HG03066 (cell line): Measurements from ENCODE around the gene HSPA2.
"Not testable (repeated sequence)": the region's sequence is repeated elsewhere in the genome, so short reads cannot be mapped to it uniquely, and the experiment has no call there.

Experiments
- ATAC-seq: cut with Tn5 transposase; IDR thresholded peaks from one replicate; pipeline ENCODE4 v1.9.1; 2021; ENCODE audit warnings: low read depth; ENCODE audit not compliant: unreplicated experiment

Gene HSPA2

DNA sequence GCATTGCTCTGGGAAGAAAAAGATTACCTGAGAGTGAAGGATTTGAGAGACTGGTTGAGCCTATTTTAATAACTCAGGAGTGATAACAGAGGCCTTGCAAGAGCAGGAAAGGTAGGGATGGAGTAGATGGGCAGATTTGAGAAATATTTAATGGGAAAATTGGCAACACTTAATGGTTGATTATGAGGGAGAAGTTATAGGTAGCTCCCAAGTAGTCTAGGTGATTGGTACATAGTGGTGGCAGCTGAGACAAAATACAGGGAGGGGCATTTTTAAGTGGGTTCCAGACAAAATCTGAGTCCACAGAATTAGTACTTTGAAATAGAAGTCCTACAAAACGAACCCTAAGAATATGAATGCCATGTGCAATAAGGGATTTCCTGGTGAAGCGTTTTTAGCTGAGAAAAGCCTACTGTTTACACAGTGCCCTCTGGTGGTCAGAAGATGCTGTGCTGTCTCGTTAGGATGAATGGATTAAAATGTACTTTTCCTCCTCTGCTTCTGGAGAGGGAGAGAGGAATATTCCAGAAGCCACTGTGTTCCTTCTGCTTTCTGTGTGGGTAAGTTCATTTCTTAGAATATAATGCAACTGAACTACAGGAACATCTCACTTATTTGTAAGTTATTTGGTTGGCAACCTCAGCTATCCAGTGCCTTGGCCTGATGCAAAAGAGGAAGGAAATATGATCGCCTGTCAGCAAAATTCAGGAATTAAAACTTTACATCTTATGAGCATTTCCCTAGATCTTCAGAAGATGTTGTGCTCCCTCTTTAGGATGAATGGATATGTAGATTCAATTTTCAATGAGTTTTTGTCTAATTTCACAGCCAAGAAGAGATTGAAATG, 29.5 kb upstream of the HSPA2 start:
- ATAC-seq = no peak

DNA sequence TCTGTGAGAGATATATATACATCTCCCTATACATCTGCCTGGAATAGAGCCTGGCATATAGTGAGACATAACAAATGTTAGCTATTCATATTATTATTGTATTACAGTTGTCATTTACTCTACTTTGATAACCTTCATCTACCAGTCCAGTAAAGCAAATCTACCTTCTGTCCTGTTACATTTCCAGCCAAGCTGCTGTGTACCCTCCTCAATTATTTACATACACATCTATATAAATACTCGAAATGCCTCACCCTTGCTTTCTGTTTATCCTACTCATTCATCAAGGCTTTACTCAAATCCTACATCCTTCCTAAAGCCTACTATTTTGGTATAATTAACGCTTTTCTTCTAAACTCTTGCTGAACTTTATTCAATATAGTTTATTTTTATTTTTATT, 27.3 kb upstream of the HSPA2 start:
- no peak for ATAC-seq

DNA sequence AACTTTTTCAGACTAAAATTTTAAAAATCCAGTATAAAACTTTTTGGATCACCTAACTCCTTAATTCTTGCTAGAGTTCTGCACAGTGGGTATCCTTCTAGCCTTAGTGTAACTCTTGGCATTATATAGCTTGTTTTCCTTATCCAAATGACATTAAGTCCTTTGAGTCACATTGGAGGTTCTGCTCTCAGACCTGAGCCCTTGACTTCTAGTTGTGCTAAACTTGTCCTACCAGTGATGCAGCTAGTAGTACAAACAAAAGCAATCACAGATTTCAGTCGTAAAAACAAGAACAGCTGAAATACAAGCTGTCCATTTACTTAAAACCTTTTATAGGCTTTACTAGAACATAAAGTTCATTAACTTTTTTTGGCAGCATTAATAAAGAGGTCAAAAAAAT, 25.5 kb upstream of the HSPA2 start:
- ATAC-seq = no peak

DNA sequence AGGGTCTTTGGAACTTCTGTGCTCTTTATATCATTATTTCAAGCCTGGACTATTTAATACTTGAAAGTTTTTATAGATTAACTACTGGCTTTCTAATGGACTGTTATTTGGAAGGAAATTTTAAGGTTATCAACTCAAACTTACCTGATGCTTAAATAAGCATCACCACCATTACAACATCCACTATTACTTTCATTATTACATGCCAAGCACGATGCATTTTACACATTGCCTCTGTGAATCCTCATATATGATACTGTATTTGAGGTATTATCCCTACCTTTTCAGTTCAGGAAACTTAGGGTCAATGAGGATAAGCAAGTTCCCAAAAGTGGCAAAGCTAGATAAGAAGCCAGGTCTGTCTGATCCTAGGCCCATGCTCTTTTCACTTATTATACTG, 23.6 kb upstream of the HSPA2 start:
- ATAC-seq = no peak

DNA sequence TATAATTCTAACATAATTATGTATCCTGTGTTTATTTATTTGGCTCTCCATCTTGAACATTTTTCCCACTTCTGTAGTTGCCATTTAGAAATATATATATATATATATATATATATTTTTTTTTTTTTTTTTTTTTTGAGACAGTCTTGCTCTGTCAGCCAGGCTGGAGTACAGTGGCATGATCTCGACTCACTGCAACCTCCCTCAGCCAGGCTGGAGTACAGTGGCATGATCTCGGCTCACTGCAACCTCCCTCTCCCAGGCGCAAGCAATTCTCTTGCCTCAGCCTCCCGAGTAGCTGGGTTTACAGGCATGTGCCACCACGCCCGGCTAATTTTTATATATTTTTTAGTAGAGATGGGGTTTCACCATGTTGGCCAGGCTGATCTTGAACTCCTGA, 22.9 kb upstream of the HSPA2 start:
- not testable (repeated sequence) for ATAC-seq

DNA sequence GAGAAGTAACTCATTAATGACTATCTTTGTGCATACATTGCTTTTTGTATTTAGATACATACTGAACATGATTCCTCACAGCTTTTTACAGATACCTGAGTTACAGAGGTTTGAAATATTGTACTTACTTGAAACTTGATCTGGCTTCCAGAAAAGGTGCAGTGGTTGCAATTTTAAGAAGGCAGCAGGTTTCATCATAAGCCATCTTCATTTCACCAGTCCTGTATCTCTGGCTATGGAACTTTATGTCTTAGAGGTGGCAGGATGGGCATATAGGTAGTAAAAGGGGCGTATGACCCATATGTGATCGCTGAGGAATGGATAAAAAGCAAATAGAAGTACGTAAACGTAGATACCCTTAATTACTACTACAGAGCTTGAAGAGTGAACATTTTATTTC, 22.3 kb upstream of the HSPA2 start:
- ATAC-seq = no peak

DNA sequence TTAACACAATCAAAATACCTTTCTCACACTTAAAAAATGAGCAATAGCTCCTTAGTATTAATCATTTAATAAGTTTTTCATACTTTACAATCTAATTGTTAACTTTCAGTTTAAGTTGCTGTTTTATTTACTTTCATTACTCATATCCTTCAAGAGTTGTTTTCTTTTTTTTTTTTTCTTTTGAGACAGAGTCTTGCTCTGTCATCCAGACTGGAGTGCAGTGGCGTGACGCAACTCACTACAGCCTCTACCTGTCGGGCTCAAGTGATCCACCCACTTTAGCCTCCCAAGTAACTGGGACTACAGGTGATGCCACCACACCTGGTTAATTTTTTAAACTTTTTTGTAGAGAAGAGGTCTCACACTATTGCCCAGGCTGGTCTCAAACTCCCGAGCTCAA, 19.8 kb upstream of the HSPA2 start:
- ATAC-seq = no peak

DNA sequence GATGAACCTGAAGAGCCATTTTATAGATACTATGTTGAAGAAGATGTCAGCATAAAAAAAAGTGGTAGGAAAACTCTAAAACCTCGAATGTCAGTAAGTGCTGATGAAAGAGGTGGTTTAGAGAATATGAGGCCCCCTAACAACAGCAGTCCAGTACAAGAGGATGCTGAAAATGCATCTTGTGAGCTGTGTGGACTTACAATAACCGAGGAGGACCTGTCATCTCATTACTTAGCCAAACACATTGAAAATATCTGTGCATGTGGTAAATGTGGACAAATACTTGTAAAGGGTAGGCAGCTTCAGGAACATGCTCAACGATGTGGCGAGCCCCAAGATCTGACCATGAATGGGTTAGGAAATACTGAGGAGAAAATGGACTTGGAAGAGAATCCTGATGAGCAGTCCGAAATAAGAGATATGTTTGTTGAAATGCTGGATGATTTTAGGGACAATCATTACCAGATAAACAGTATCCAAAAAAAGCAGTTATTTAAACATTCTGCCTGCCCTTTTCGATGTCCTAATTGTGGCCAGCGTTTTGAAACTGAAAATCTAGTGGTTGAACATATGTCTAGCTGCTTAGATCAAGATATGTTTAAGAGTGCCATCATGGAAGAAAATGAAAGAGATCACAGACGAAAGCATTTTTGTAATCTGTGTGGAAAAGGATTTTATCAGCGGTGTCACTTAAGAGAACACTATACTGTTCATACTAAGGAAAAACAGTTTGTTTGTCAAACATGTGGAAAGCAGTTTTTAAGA, 17.8 kb upstream of the HSPA2 start:
- ATAC-seq = no peak

DNA sequence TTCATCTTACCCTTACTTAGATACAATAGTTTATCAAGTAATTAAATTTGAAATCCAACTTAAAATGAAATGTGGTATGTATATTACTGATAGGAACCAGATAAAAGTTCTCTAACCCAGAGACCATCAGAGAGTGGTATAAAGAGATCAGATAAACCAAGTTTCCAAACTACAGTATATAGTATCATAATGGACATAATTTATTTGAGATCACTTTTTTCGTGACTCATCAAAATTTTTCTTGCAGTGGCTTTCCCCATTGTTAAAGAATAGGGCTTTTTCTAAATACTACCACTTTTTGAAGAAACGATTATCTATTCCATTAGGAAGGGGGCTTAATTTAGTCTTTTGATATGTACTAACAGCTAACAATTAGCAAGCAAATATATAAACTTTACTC, 15.2 kb upstream of the HSPA2 start:
- no peak for ATAC-seq

DNA sequence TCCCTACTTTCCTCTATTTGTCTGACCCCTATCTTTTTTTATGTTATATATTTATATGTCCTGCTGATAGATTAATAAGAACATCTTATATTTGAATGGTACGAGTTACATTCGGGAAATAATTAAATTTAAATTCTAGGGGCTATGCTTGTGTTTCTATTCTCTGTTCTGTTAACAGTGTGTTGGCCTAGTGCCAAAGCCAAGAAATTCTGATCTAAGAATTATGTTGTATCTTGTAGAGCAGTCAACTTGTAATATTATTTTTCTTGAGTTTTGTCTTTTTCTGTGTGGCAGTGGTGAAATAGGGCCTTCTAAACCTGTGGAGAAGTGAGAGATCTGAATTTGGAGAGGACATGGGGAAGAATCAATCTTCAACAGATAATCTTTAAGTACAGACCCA, 9.0 kb upstream of the HSPA2 start:
- no peak for ATAC-seq

DNA sequence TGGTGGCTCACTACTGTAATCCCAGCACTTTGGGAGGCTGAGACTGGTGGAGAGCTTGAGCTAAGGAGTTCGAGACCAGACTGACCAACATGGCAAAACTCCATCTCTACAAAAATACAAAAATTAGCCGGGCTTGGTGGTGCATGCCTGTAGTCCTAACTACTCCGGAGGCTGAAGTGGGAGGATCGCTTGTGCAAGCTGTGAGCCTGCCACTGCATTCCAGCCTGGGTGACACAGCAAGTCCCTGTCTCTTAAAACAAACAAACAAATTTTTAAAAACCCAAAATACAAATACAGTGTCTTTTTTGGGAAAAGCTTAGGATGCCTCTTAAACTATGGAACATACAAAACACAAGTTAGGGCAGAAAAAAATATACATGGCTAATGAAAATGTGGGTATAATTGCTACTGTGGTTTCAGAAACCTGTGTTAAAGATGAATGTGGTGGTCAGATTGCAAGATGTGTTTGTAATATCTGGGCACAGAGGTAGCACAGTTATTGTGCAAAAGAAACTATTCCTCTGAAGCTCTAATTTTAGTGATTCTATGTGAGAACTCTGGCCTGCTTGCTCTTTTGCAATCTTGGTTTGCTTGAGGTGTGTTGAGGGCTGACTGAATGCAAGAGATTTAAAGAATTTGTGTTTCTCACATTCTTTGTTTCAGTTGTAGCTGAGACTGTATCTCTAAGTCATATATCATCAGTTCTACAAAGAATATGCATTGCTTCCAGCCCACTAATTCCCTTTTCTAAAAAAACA, 3.9 kb upstream of the HSPA2 start:
- ATAC-seq = no peak

DNA sequence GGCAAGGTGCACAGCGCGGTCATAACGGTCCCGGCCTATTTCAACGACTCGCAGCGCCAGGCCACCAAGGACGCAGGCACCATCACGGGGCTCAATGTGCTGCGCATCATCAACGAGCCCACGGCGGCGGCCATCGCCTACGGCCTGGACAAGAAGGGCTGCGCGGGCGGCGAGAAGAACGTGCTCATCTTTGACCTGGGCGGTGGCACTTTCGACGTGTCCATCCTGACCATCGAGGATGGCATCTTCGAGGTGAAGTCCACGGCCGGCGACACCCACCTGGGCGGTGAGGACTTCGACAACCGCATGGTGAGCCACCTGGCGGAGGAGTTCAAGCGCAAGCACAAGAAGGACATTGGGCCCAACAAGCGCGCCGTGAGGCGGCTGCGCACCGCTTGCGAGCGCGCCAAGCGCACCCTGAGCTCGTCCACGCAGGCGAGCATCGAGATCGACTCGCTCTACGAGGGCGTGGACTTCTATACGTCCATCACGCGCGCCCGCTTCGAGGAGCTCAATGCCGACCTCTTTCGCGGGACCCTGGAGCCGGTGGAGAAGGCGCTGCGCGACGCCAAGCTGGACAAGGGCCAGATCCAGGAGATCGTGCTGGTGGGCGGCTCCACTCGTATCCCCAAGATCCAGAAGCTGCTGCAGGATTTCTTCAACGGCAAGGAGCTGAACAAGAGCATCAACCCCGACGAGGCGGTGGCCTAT, 875 bp downstream of the HSPA2 start:
- ATAC-seq = no peak

DNA sequence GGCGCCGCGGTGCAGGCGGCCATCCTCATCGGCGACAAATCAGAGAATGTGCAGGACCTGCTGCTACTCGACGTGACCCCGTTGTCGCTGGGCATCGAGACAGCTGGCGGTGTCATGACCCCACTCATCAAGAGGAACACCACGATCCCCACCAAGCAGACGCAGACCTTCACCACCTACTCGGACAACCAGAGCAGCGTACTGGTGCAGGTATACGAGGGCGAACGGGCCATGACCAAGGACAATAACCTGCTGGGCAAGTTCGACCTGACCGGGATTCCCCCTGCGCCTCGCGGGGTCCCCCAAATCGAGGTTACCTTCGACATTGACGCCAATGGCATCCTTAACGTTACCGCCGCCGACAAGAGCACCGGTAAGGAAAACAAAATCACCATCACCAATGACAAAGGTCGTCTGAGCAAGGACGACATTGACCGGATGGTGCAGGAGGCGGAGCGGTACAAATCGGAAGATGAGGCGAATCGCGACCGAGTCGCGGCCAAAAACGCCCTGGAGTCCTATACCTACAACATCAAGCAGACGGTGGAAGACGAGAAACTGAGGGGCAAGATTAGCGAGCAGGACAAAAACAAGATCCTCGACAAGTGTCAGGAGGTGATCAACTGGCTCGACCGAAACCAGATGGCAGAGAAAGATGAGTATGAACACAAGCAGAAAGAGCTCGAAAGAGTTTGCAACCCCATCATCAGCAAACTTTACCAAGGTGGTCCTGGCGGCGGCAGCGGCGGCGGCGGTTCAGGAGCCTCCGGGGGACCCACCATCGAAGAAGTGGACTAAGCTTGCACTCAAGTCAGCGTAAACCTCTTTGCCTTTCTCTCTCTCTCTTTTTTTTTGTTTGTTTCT, 1.7 kb downstream of the HSPA2 start:
- ATAC-seq = no peak

DNA sequence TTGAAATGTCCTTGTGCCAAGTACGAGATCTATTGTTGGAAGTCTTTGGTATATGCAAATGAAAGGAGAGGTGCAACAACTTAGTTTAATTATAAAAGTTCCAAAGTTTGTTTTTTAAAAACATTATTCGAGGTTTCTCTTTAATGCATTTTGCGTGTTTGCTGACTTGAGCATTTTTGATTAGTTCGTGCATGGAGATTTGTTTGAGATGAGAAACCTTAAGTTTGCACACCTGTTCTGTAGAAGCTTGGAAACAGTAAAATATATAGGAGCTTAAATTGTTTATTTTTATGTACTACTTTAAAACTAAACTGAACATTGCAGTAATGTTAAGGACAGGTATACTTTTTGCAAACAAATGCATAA, 2.3 kb downstream of the HSPA2 start:
- ATAC-seq = no peak

DNA sequence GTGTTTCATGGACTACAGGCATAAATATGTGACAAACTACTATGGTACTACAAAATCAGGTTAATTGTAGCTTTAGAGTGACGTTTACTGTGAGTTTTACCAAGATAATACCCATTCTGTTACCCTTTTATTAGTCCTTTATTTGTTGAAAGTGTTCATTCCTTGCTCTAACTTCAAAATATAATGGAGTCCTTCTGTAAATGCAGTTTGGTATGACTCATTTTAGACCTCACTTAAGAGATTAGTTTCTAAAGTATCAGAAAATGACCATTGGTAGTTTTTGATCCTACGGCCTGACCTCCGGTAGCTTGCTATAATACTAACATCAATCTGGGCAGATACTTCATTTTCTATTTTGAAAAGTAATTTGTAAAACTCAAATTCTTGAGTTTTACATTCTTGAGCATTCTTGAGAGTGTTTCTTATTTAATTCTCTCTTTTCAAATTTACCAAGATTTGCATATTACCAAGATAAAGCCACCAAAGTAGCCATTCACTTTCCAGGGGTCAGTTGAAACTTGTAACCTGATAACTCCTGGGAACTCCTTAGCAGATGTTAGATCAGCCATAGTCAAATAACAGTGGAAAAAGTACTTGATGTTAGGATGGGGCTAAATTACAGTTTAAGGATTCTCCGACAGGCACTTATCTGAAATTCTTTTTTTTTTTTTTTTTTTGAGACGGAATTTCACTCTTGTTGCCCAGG, 4.2 kb downstream of the HSPA2 start:
- ATAC-seq = no peak

DNA sequence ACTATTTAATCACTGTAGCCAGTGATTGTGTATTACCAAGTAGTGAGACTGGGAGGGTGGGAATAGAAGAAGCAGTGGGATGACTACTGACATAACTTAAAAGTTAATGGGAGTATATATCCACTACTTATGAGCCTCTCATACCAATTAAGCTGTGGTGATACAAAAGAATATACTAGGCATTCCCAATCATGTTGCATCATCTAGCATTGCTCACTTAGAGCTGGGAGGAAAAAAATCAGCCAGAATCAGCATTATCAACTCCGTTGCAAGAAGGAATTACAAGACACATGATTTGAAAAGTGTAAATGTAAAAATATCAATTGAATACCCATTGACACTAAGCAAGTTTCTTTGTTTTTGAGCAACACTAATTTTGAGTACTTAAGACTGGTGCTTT, 8.5 kb downstream of the HSPA2 start:
- ATAC-seq = no peak

DNA sequence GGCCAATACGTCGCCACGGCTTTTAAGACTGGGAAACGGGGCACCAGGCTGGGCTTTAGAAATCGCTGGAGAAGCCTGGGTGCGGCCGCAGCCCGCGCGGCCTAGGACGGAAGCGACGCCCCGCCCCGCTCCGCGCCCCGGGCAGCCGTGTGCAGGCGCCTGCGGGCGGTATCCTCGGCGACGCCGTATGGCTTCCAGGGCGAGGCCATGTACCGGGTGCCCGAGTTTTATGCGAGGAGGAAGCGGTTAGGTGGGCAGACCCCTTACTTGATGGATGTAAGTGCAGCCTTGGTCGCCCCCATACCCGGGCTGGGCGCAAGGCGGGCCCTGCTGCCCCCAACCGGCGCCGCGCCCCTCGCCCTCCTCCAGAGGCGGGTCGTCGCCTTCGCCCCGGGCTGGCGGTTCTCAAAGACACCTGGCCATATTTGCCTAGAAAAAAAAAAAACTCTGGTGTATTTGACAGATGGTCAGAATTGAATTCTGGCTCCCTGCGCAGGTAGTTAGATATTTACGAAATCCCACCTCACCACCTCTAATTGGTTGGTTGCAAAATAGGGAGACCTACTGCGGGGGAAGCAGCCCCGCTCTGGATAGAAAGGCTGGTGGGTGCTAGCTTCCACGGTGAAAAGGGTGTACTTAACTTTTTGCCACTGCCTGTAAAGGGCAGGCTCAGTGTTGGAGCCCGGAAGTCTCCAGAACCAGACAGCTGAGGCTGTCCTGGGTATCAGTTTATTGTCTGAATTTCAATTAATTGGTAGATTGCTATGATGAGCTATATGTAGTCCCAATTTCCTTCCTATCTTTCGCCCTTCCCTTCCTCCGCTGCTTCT, 9.5 kb downstream of the HSPA2 start, which contains the start of gene PPP1R36:
Gene PPP1R36, plus strand, starts transcription at position 171 of the 830 bp plus-strand sequence. Its CDS starts 37 bp downstream, at position 208.
- ATAC-seq = no peak

DNA sequence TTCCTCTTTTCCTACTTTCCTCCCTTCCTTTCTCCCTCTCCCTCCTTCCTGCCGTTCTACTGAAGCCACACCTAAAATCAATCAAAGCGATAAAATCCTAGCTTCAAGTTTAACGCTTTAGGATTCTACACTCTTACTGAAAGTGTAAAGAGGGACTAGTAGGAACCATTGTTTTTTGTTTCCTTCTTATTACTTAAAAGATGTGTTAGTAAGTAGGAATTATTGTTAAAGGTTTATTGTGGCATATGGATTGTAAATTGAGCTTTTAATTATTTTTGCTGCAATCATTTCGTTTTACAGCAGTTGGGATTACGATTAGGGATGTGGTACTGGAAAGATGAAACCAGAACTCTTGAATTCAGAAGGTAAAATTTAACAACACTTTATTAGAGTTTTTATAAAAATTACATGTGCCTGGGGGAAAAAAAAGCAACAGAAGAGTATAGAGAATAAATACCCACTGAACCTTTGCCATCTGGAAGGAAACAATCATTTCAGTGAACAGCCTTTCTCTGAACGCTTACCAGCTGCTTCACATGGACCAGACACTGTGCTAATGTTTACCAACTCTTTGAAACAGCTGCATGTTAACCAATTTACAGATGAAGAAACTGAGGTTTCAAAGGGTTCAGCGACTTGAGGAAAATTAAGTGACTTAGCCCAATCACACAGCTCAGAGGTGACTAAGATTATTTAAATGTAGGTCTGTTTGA, 10.2 kb downstream of the HSPA2 start:
- no peak for ATAC-seq
